NCI-H1048 (cell line): ENCODE measurements around the gene MERTK.
"Not testable (repeated sequence)": the region's sequence is repeated elsewhere in the genome, so short reads cannot be mapped to it uniquely, and the experiment has no call there.

Source experiments
- DNase-seq: peaks from one replicate; lab custom pipeline; 2025; lab: John Stamatoyannopoulos, UW

MERTK gene

DNA sequence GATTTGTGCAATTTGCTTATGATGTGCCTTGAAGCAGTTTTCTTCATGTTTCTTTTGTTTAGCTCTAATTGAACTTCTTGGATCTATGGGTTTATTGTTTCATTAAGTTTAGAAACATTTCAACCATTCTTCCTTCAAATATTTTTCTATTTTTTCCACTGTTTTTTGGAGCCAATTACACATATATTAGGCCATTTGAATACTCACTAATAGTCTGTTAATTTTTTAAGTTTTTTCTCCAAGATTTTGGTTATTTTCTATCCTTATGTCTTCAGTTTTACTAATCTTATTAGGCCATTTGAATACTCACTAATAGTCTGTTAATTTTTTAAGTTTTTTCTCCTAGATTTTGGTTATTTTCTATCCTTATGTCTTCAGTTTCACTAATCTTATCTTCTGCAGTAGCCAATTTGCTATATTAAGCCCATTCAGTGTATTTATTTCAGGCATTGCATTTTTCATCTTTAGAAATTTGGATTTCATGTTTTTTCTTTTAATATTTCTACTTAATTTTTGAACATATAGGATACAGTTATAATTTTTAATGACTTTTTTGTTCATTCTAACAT lies 147.1 kb downstream of the MERTK start:
- no peak for DNase-seq

DNA sequence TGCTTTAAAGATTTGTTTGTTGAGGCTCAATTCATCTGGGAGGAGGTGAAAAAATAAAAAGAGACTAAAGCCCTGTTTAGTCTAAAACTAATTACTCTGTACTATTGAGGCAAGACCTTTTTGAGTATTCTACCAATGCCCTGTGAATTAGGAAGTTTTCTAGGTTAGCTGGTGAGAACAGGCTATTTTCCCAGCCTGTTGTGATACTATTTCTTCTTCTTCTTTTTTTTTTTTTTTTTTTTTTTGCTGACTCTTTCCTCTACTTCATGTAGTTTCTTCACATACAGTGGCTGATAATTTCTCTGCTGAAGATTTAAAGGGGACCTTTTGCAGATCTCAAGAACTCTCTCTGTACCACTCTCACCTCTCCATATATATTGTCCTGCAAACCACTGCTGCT lies 147.8 kb downstream of the MERTK start:
- no peak for DNase-seq

GRCh38 chr2:112047537-112048235 lies 149.3 kb downstream of the MERTK start:
- no peak for DNase-seq

GRCh38 chr2:112048236-112048592 lies 149.8 kb downstream of the MERTK start:
- no peak for DNase-seq

DNA sequence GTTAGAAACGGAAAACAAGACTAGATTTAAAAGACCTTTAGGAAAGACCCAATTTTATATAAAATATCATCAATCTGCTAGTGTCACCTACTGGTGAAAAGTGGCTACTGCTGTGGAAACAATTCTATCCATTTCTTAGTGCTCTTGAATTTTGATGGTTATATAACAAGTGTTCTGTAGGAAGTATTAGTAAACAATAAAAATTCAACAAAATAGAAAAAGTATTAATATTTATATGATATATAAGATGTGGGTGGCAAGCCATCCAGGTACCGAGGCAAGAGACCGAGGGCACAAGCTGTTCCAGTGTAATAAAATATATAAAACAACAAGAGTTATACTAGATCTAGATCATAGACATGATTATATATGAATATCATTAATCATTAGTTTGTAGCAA lies 150.5 kb downstream of the MERTK start:
- DNase-seq, result no peak

DNA sequence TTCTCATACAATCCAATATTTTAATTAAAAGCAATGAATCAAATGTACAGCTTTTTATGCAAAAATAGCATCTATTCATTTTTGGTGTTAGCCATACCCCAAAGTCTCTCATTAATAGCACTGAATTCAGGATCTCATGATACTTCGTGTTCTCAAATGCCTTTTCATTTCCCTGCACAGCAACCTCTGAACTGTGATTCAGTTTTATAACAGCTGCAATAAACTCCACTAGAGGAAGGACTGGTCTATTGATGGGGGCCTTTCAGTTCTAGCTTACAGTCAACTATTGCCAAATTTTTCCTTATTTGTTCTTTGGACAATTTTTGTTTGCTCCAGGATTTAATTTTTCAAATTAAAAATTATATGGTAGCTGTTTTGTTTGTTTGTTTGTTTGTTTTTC lies 151.9 kb downstream of the MERTK start:
- no peak for DNase-seq

DNA sequence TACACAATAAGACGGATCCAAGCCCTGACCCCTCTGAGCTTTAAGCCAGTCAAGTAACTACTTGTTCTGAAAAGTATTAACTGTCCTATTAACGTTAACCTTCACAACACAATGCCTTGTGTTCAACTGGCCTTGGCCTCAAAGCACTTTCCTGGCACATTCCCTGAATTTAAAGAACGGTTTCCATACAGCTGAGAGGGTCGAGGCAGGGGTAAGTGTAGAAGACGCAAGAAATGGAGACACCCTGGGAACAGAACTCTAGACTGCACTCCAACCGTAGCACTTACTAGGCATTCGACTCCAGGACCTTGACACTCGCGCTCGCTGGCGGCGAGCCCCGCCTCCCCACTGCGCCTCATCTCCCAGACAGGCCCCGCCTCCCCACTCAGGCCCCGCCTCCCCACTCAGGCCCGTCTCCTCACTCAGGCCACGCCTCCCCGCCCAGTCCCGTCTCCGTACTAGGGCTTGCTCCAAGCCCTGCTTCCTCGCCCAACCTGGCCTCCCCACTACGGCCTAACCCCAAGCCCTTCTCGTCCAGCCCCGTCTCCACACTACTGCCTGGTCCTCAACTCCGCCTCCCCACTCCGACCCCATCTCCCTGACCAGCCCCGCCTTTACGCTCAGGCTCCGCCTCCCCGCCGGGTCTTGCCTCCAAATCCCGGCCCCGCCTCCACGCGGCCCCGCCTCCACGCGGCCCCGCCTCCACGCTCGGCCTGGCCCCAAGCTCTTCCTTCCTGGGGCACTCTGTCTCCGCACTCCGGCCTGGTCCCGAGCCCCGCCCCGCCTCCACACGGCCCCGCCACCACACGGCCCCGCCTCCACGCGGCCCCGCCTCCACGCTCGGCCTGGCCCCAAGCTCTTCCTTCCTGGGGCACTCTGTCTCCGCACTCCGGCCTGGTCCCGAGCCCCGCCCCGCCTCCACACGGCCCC lies 155.8 kb downstream of the MERTK start:
- DNase-seq, result peak; percentile 78

DNA sequence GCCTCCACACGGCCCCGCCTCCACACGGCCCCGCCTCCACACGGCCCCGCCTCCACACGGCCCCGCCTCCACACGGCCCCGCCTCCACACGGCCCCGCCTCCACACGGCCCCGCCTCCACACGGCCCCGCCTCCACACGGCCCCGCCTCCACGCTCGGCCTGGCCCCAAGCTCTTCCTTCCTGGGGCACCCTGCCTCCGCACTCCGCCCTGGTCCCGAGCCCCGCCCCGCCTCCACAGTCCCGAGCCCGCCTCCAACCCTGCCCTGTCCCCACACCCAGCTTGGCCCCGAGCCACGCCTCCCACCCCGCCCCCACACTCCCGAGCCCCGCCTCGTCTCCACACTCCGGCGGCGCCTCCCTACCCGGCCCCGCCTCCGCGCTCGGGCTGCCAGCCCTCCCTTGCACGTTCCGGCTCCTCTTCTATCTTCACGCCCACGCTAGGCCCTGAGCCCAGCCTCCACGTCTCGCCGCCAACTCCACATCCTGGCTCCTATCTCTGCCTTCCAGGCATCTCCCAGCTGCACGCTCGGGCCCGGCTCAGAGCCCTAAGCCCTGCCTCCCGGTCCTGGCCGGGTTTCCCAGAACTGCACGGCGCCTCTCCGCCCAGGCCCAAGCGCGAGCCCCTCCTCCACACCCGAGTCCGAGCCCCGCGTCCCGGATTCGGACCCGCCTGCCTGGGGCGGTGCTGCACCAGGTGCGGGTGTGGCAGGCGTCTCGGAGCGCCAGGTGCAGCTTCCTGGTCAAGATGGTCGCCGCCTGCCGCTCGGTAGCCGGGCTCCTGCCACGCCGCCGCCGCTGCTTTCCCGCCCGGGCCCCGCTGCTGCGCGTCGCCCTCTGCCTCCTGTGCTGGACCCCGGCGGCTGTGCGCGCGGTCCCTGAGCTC lies 156.7 kb downstream of the MERTK start, which contains the start of gene TMEM87B:
TSS of gene TMEM87B (plus strand) at position 423 of the 883 bp plus-strand sequence. CDS start at position 746, 323 bp downstream.
- peak; percentile 93 for DNase-seq

DNA sequence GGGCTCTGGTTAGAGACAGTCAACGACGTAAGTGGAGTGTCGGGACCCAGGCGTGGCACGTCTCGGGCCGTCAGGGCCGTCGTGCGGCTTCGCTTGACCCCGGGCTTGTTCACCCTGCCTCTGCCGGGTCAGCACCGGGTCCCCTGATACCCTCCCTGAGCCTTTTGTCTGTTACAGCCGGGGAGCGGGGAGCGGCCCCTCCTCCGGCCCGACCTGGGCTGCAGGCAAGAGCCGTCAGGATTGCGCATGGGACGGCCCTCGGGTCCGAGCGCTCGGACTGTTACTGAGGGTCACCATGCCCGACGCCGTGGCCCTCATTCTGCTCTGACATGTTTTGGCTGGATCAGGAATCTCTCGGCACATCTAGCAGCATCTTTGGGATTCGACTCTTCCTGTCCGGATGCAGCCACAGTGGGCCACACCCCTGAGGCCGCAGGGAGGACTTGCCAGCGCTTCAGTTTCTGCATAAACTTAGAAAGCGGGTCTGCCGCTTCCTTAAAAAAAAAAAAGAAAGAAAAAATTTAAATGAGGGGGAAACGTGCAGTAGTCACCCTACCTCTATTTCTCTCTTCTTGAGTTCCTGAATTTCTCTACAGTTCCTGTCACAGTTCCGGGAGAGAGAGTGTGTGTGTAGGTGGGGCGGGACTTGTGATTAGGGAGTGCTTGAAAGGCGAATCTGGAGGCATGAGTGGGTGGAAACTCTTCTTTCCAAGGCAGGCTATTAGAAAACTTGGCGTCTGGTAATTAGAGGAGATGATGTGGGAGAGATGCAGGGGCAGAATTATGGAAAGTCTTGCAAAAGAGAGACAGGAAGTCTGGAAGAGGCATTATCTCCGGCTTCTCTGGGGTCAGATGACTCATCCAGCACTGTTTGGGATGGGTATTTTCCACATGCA lies 157.6 kb downstream of the MERTK start:
- peak; percentile 17 for DNase-seq

DNA sequence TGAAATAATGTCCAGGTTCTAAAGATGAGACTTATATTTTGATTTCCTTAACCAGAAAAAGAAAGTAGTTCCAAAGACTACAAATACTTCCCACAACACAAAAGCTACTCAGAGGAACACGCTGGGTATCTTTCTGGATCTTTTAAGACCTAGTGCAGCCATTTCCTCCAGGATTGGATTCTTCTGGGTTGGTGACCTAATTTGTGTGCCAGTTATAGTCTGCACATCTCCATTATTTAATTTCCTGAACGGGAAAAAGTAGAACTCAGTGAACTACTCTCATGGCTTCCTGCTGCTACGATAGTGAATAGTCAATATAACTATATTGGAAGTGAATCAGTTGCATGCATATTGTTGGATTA lies 158.2 kb downstream of the MERTK start:
- DNase-seq, result no peak

DNA sequence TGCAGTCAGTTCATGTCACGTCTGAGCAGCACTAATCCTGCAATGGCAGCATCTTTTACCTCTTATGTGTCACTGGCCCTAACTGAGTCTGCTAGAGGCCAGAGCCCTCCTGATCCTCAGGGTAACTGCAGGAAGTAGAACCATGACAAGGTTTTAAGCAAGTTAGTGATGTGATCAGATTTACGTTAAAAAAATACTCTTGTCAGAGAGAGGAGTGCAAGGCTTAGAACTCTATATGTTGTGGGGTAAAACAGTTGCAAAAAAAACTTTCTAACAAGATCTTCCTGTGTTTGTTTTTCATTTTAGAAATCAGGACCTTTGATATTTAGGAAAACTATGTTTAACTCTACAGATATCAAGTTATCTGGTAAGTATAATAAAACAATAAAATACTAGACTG lies 161.3 kb downstream of the MERTK start:
- no peak for DNase-seq

DNA sequence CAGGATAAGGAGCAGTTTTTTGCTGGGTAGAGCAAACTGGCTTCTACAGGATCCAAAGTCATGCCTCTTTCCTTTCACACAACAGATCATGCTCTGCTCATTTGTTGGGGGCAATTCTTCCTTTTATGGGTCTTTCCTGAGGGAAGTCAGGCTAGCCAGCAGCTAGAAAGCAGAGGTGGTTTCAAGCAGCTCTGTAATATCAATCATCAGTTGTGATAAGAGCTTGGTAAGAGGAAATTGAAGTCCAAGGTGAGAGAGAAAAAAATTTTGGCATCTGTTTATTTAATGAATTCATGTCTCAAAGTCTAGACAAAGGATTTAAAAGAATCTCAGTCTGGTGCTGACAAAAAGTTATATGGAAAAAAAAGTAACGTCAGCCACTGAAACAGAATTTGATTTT lies 162.9 kb downstream of the MERTK start:
- DNase-seq, result no peak

DNA sequence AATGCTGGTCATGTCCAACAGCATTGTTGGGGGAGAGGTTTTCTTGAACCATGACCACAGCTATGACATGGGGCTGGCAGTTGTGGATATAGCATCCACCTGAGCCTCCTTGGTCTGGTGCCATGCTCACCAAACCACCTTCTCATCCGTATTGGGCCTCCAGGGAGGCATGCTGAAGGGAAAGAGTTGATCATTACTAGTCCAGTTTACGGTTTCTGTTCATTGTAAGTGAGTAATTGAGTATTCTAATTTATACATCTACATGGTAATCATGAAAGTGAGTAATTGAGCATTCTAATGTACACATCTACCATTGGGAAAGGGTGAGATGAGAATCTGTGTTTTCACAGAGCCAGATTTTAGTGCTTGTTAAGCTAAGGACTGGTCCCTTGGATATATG lies 163.4 kb downstream of the MERTK start:
- no peak for DNase-seq

- no peak for DNase-seq
Observed at GRCh38 chr2:112062894-112063293, 164.5 kb downstream of the MERTK start.

DNA sequence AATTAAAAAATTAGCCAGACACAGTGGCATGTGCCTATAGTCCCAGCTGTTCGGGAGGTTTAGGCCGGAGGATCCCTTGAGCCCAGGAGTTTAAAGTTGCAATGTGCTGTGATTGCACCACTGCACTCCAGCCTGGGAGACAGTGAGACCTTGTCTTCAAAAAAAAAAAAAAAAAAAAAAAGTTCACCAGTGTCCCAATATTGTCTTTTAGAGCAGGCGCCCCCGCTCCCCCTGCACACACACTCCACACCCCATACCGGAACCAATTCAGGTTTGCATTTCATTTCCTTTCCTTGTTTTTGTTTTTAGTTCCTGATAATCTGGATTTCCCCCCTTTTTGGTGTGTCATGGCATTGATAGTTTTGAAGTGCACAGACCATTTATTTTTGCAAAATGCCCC lies 167.1 kb downstream of the MERTK start:
- no peak for DNase-seq

DNA sequence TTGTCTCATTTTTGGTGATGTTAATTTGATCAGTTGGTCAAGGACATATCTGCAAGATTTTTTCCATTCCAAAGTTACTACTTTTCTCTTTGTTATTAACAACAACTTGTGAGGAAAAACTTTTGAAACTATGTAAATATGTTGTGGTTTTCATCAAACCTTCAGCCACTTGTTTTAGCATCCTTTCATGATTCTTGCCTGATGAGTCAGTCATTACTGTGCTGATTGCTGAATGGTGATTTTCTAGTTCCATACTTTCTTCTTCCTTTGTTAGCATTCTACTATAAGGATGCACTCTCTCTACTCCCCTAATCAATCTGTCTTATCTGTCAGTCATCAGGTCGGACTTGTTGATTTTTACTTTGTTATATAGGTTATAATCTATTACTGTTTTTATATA lies 167.6 kb downstream of the MERTK start:
- no peak for DNase-seq

- DNase-seq, result not testable (repeated sequence)
Observed at GRCh38 chr2:112069794-112070193, 171.4 kb downstream of the MERTK start.

DNA sequence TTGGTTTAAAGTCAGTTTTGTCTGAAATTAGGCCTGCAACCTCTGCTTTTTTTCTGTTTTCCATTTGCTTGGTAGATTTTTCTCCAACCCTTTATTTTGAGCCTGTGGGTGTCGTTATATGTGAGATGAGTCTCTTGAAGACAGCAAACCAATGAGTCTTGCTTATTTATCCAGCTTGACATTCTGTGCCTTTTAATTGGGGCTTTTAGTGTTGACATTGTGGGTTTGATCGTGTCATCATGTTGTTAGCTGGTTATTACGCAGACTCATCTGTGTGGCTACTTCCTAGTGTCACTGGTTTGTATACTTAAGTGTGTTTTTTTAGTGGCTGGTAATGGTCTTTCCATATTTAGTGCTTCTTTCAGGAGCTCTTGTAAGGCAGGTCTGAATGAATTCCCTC lies 175.5 kb downstream of the MERTK start:
- no peak for DNase-seq

- no peak for DNase-seq
Observed at GRCh38 chr2:112074506-112074905, 176.1 kb downstream of the MERTK start.

GRCh38 chr2:112075490-112076260 lies 177.3 kb downstream of the MERTK start:
- DNase-seq, result no peak
